ENCODE data around the gene TMEM89. TPM values are rescaled to one million over a fixed set of nuclear protein-coding genes. Genes with fewer than 3 reads are reported as not detected.

Gene TMEM89
- total RNA-seq, 2 experiments from 2014 or later = 0.43 TPM; not detected in 1

- TF ChIP-seq, protein P1, sequence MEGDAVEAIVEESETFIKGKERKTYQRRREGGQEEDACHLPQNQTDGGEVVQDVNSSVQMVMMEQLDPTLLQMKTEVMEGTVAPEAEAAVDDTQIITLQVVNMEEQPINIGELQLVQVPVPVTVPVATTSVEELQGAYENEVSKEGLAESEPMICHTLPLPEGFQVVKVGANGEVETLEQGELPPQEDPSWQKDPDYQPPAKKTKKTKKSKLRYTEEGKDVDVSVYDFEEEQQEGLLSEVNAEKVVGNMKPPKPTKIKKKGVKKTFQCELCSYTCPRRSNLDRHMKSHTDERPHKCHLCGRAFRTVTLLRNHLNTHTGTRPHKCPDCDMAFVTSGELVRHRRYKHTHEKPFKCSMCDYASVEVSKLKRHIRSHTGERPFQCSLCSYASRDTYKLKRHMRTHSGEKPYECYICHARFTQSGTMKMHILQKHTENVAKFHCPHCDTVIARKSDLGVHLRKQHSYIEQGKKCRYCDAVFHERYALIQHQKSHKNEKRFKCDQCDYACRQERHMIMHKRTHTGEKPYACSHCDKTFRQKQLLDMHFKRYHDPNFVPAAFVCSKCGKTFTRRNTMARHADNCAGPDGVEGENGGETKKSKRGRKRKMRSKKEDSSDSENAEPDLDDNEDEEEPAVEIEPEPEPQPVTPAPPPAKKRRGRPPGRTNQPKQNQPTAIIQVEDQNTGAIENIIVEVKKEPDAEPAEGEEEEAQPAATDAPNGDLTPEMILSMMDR (IDR thresholded peaks at IDR 0.05) = no peak
- CTCF ChIA-PET = interaction anchor here (1.4 kb wide), 1 partner anchor 40 kb away, joined by 4 read pairs; the partner anchor contains the start of gene SLC26A6
- DNase-seq (peak; percentile 39), ATAC-seq (peak; percentile 28)
- Mint-ChIP-seq H3K4me3 (no peak within 1 kb of the TSS), H3K27me3 (peaks cover 16% of the 10 kb centered on the region), H3K27ac (no peak within 1 kb of the TSS), H3K4me1 (ENCODE audit: low read depth) (peaks cover 5% of the 10 kb centered on the region), H3K36me3 (ENCODE audit: low read depth) (peaks cover 6% of the 10 kb centered on the region), H3K9me3 (no peaks in the 10 kb centered on the region)
- intact Hi-C loops (cut with micrococcal nuclease) = no loop called here
- POLR2A ChIA-PET = no interaction called here
Observed at GRCh38 chr3:48595075-48595525, 26.5 kb downstream of the TMEM89 start, which contains the start of gene COL7A1. COL7A1 (minus strand) TSS chr3:48595329; CDS start chr3:48595159, 170 bp downstream.

DNA sequence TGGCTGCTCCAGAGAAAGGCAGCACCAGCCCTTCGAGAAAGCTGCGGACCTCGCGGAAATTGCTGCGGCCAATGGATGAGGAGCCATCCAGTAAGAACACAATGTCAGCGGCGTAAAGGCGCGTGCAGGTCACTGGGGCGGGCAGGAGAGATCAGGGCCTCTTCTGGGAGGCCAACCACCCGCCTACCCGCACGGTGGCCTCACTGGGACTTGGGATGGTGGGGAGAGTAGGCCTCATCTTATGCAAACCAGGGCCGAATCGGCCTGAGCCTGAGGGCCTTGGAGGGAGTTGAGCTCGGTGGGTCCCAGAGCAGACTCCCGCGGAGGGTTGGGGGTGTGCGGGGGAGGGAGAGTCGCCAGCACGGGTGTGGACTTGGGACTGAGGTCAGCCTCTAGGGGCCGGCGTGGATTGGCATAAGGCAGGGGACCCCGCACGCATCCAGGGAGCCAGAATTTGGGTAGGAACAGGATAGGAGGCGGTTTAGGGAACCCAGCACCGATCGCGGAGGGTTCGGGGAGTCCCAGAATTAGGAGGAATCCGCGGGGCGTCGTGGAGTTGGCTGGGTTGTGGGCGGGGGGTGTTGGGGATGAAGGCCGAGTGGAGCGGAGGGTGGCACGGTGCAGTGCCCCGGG is 27.0 kb downstream of the TMEM89 start:
- POLR2A ChIA-PET = no interaction called here
- peak; percentile 5 for ATAC-seq
- H3K36me3 Mint-ChIP-seq (ENCODE audit: low read depth) = peaks cover 5% of the 10 kb centered on the region
- no peak overlapping the region for H3K27ac Mint-ChIP-seq
- peaks cover 16% of the 10 kb centered on the region for H3K27me3 Mint-ChIP-seq
- H3K4me1 Mint-ChIP-seq (ENCODE audit: low read depth) = peaks cover 5% of the 10 kb centered on the region
- no peak overlapping the region for H3K4me3 Mint-ChIP-seq
- CTCF ChIA-PET = interaction anchor here (1.4 kb wide), 1 partner anchor 41 kb away, joined by 4 read pairs; the partner anchor contains the start of gene SLC26A6
- no peaks in the 10 kb centered on the region for H3K9me3 Mint-ChIP-seq
- no peak for DNase-seq
- intact Hi-C loops (cut with micrococcal nuclease) = no loop called here
- TF ChIP-seq, protein P1 (IDR thresholded peaks at IDR 0.05) = no peak

DNA sequence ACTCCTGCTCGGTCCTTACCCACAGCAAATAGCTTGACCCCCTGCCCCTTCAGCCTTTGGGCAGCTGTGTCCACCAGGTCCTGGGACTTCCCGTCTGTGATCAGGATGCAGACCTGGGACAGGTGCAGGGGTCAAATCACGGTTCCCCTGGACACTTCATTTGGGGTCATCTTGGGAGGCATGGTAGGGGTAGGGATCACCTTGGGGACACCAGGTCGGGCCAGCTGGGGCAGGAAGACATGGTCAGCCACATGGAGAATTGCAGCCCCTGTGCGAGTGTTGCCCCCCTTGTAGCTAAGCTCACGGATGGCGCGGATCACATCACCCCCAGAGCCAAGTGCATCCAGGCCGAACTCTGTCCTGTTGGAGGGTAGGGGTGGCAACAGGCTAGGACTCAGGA is 28.2 kb downstream of the TMEM89 start:
- CTCF ChIA-PET = no interaction called here
- DNase-seq = no peak
- H3K27me3 Mint-ChIP-seq = peaks cover 22% of the 10 kb centered on the region

DNA sequence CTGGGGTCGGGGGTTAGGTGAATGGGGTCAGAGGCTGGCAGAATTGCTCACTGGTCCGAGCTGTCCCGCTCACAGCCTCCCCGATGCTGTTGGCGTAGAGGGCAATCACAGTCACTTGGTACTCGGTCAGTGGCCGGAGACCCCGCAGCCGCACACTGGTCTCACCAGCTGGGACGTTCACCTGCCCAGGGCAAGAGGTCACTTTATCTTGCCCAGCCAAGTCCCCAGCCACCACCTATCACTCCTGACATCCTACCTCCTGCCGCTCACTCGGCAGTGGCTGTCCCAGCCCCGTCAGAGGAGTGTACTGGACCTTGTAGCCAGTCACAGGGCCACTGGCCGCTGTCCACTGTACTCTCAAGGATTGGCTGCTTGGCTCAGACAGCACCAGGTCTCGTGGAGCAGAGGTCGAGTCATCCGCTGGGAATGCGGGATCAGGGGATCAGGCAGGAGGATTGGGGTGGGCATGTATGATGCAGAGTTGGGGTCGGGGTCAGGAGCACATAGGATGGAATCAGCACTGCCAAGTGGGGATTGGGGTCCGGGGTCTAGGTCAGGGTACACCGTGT is 29.0 kb downstream of the TMEM89 start:
- peaks cover 5% of the 10 kb centered on the region for H3K4me1 Mint-ChIP-seq (ENCODE audit: low read depth)
- peaks cover 26% of the 10 kb centered on the region for H3K27me3 Mint-ChIP-seq
- TF ChIP-seq, protein P1 (IDR thresholded peaks at IDR 0.05) = no peak
- intact Hi-C loops (cut with micrococcal nuclease) = no loop called here
- H3K36me3 Mint-ChIP-seq (ENCODE audit: low read depth) = no peaks in the 10 kb centered on the region
- no peak overlapping the region for H3K4me3 Mint-ChIP-seq
- ATAC-seq = no peak
- H3K9me3 Mint-ChIP-seq = no peaks in the 10 kb centered on the region
- POLR2A ChIA-PET = no interaction called here
- H3K27ac Mint-ChIP-seq = no peak overlapping the region
- CTCF ChIA-PET = no interaction called here
- no peak for DNase-seq

More for the DNA sequence above, 28.2 kb downstream of the TMEM89 start:
- Mint-ChIP-seq H3K9me3 (no peaks in the 10 kb centered on the region), H3K4me3 (no peak overlapping the region), H3K27ac (no peak overlapping the region), H3K36me3 (ENCODE audit: low read depth) (no peaks in the 10 kb centered on the region), H3K4me1 (ENCODE audit: low read depth) (peaks cover 5% of the 10 kb centered on the region)
- no peak for ATAC-seq
- TF ChIP-seq, protein P1 (IDR thresholded peaks at IDR 0.05) = no peak
- intact Hi-C loops (cut with micrococcal nuclease) = no loop called here
- POLR2A ChIA-PET = no interaction called here

DNA sequence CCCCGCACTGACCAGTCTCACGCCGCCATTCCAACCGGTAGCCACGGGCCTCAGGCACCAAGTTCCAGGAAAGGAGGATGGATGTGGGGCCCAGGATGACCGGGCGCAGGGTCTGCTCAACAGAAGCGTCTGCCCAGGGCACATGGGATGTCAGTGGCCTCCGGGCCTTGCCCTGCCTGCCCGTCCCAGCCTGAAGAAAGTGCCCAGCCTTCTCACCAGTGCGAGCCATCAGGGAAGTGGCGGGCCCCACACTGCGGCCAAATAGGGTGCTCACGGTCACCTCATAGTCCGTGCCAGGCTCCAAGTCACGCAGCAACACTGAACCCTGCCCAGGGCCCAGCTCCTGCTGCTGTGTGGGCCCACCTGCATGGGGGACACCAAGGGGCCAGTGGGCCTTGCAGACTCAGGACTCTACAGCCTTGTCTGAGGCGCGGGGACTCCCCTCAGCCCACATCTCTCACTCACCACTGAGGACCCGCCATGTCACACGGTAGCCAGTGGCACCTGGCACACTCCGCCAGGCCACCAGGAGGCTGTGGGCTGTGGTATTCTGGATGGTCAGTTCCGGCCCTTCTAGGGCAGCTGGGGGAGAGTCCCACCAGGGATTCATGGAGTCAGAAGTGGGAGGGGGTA is 29.6 kb downstream of the TMEM89 start:
- ATAC-seq (no peak), DNase-seq (no peak)
- Mint-ChIP-seq H3K4me1 (ENCODE audit: low read depth) (peaks cover 5% of the 10 kb centered on the region), H3K36me3 (ENCODE audit: low read depth) (no peaks in the 10 kb centered on the region), H3K4me3 (no peak overlapping the region), H3K27me3 (peaks cover 26% of the 10 kb centered on the region), H3K27ac (no peak overlapping the region), H3K9me3 (no peaks in the 10 kb centered on the region)
- POLR2A ChIA-PET = no interaction called here
- intact Hi-C loops (cut with micrococcal nuclease) = no loop called here
- TF ChIP-seq, protein P1 (IDR thresholded peaks at IDR 0.05) = no peak
- CTCF ChIA-PET = no interaction called here
